CD4-positive, alpha-beta T cell treated with Interleukin-2 at 100 ng/mL for 4 hours (primary cell): ENCODE measurements around the gene TSC22D2.

Experiments
- DNase-seq: peaks from one replicate; pipeline ENCODE4 v3.0.0-alpha.2; 2020; ENCODE audit warnings: low spot score

Gene TSC22D2

GRCh38 chr3:150408221-150409124 lies at the start of gene TSC22D2:
TSS of gene TSC22D2 (plus strand) at chr3:150408298. CDS start at chr3:150409351, 1,053 bp downstream.
- DNase-seq = peak; percentile 95

- DNase-seq = no peak
Measured at GRCh38 chr3:150359381-150359780, 48.7 kb upstream of the TSC22D2 start.

GRCh38 chr3:150360966-150361365 lies 47.1 kb upstream of the TSC22D2 start:
- DNase-seq = no peak

GRCh38 chr3:150362515-150363302 lies 45.4 kb upstream of the TSC22D2 start:
- DNase-seq = no peak

GRCh38 chr3:150363420-150363819 lies 44.7 kb upstream of the TSC22D2 start:
- no peak for DNase-seq

- no peak for DNase-seq
Measured at GRCh38 chr3:150365132-150365604, 42.9 kb upstream of the TSC22D2 start.

- no peak for DNase-seq
Measured at GRCh38 chr3:150367757-150368156, 40.3 kb upstream of the TSC22D2 start.

- DNase-seq = no peak
Measured at GRCh38 chr3:150370122-150370602, 37.9 kb upstream of the TSC22D2 start.

GRCh38 chr3:150370999-150371398 lies 37.1 kb upstream of the TSC22D2 start:
- no peak for DNase-seq

- no peak for DNase-seq
Measured at GRCh38 chr3:150371741-150372254, 36.3 kb upstream of the TSC22D2 start.

- DNase-seq = no peak
Measured at GRCh38 chr3:150372320-150372719, 35.8 kb upstream of the TSC22D2 start.

- no peak for DNase-seq
Measured at GRCh38 chr3:150372722-150373121, 35.4 kb upstream of the TSC22D2 start.

GRCh38 chr3:150373234-150373875 lies 34.7 kb upstream of the TSC22D2 start:
- DNase-seq = no peak

GRCh38 chr3:150374975-150375374 lies 33.1 kb upstream of the TSC22D2 start:
- DNase-seq = no peak

- no peak for DNase-seq
Measured at GRCh38 chr3:150376001-150376848, 31.9 kb upstream of the TSC22D2 start.

- no peak for DNase-seq
Measured at GRCh38 chr3:150377601-150378300, 30.3 kb upstream of the TSC22D2 start.

- no peak for DNase-seq
Measured at GRCh38 chr3:150378301-150378748, 29.8 kb upstream of the TSC22D2 start.

GRCh38 chr3:150379469-150379868 lies 28.6 kb upstream of the TSC22D2 start:
- no peak for DNase-seq

GRCh38 chr3:150384296-150385212 lies 23.5 kb upstream of the TSC22D2 start:
- DNase-seq = peak; percentile 66
